ENCODE results near the gene THSD7B. TPM values are rescaled to one million over a fixed set of nuclear protein-coding genes. Genes with fewer than 3 reads are reported as not detected.

The THSD7B gene
- total RNA-seq, 1 donor, result under 0.01 TPM

- H4K20me1 ChIP-seq (ENCODE audit: insufficient read depth, low read length), result no peaks in the 10 kb centered on the region
- no peaks in the 10 kb centered on the region for H3K27me3 ChIP-seq (ENCODE audit: insufficient read depth, low read length)
- no peaks in the 10 kb centered on the region for H3K36me3 ChIP-seq (ENCODE audit: insufficient read depth, low read length)
- H3K27ac ChIP-seq (ENCODE audit: low read depth, low read length), result no peak overlapping the region
- H2AFZ ChIP-seq (ENCODE audit: low read length), result no peak overlapping the region
- no peaks in the 10 kb centered on the region for H3K79me2 ChIP-seq (ENCODE audit: insufficient read depth, low read length)
- no peak for TF ChIP-seq CTCF (IDR thresholded peaks at IDR 0.05; ENCODE audit: extremely low read depth, low read depth, low read length)
- H3K4me2 ChIP-seq (ENCODE audit: insufficient read depth, low read length), result no peak overlapping the region
- no peak overlapping the region for H3K4me3 ChIP-seq (ENCODE audit: insufficient read depth, low read length)
- no peak for DNase-seq (ENCODE audit: insufficient read length, low spot score, missing footprints)
- H3K4me1 ChIP-seq (ENCODE audit: insufficient read depth, low read length), result no peaks in the 10 kb centered on the region
- peaks cover 4% of the 10 kb centered on the region for H3K9me3 ChIP-seq (ENCODE audit: low read depth, low read length)
Observed at GRCh38 chr2:136858656-136859055, 93.3 kb downstream of the THSD7B start.

- no peaks in the 10 kb centered on the region for H3K4me1 ChIP-seq (ENCODE audit: insufficient read depth, low read length)
- no peak overlapping the region for H3K4me3 ChIP-seq (ENCODE audit: insufficient read depth, low read length)
- no peak overlapping the region for H3K27ac ChIP-seq (ENCODE audit: low read depth, low read length)
- no peaks in the 10 kb centered on the region for H3K36me3 ChIP-seq (ENCODE audit: insufficient read depth, low read length)
- no peak overlapping the region for H3K4me2 ChIP-seq (ENCODE audit: insufficient read depth, low read length)
- no peak for DNase-seq (ENCODE audit: insufficient read length, low spot score, missing footprints)
- H3K27me3 ChIP-seq (ENCODE audit: insufficient read depth, low read length), result no peaks in the 10 kb centered on the region
- H3K79me2 ChIP-seq (ENCODE audit: insufficient read depth, low read length), result no peaks in the 10 kb centered on the region
- H2AFZ ChIP-seq (ENCODE audit: low read length), result no peak overlapping the region
- peaks cover 4% of the 10 kb centered on the region for H3K9me3 ChIP-seq (ENCODE audit: low read depth, low read length)
- no peak for TF ChIP-seq CTCF (IDR thresholded peaks at IDR 0.05; ENCODE audit: extremely low read depth, low read depth, low read length)
- no peaks in the 10 kb centered on the region for H4K20me1 ChIP-seq (ENCODE audit: insufficient read depth, low read length)
Observed at GRCh38 chr2:136860443-136860958, 95.2 kb downstream of the THSD7B start.

- H3K4me2 ChIP-seq (ENCODE audit: insufficient read depth, low read length), result no peak overlapping the region
- no peak overlapping the region for H3K27ac ChIP-seq (ENCODE audit: low read depth, low read length)
- H3K9me3 ChIP-seq (ENCODE audit: low read depth, low read length), result peaks cover 4% of the 10 kb centered on the region
- no peaks in the 10 kb centered on the region for H3K4me1 ChIP-seq (ENCODE audit: insufficient read depth, low read length)
- no peak overlapping the region for H2AFZ ChIP-seq (ENCODE audit: low read length)
- H3K36me3 ChIP-seq (ENCODE audit: insufficient read depth, low read length), result no peaks in the 10 kb centered on the region
- H3K27me3 ChIP-seq (ENCODE audit: insufficient read depth, low read length), result no peaks in the 10 kb centered on the region
- no peaks in the 10 kb centered on the region for H3K79me2 ChIP-seq (ENCODE audit: insufficient read depth, low read length)
- DNase-seq (ENCODE audit: insufficient read length, low spot score, missing footprints), result no peak
- no peaks in the 10 kb centered on the region for H4K20me1 ChIP-seq (ENCODE audit: insufficient read depth, low read length)
- no peak overlapping the region for H3K4me3 ChIP-seq (ENCODE audit: insufficient read depth, low read length)
- no peak for TF ChIP-seq CTCF (IDR thresholded peaks at IDR 0.05; ENCODE audit: extremely low read depth, low read depth, low read length)
Observed at GRCh38 chr2:136863468-136863867, 98.1 kb downstream of the THSD7B start.

GRCh38 chr2:136863874-136864273, 98.5 kb downstream of the THSD7B start:
- Histone ChIP-seq H2AFZ (ENCODE audit: low read length) (no peak overlapping the region), H3K4me1 (ENCODE audit: insufficient read depth, low read length) (no peaks in the 10 kb centered on the region), H3K27ac (ENCODE audit: low read depth, low read length) (no peak overlapping the region), H3K9me3 (ENCODE audit: low read depth, low read length) (peaks cover 4% of the 10 kb centered on the region), H3K27me3 (ENCODE audit: insufficient read depth, low read length) (no peaks in the 10 kb centered on the region), H3K36me3 (ENCODE audit: insufficient read depth, low read length) (no peaks in the 10 kb centered on the region), H3K79me2 (ENCODE audit: insufficient read depth, low read length) (no peaks in the 10 kb centered on the region), H3K4me2 (ENCODE audit: insufficient read depth, low read length) (no peak overlapping the region), H4K20me1 (ENCODE audit: insufficient read depth, low read length) (no peaks in the 10 kb centered on the region), H3K4me3 (ENCODE audit: insufficient read depth, low read length) (no peak overlapping the region)
- DNase-seq (ENCODE audit: insufficient read length, low spot score, missing footprints), result no peak
- TF ChIP-seq CTCF (IDR thresholded peaks at IDR 0.05; ENCODE audit: extremely low read depth, low read depth, low read length), result no peak

All from osteoblast (primary cell).